Measurements from ENCODE around the gene TAF4. TPM values are rescaled to one million over a fixed set of nuclear protein-coding genes. Genes with fewer than 3 reads are reported as not detected.

Gene TAF4

GRCh38 chr20:61926796-61927192 is 138.9 kb downstream of the TAF4 start:
- H3K36me3 ChIP-seq (ENCODE audit: control insufficient read depth, insufficient read depth, low read length) = no peaks in the 10 kb centered on the region
- H2BK5ac ChIP-seq (ENCODE audit: low read length) = no peak overlapping the region
- no peak overlapping the region for H3K4ac ChIP-seq (ENCODE audit: low read depth, low read length)
- no peaks in the 10 kb centered on the region for H3K4me1 ChIP-seq (ENCODE audit: control insufficient read depth, low read depth, low read length)
- no peak overlapping the region for H2AK5ac ChIP-seq (ENCODE audit: low read length)
- H3K23ac ChIP-seq (ENCODE audit: low read length) = no peak overlapping the region
- H3K4me3 ChIP-seq (ENCODE audit: low read length) = no peak overlapping the region
- no peak overlapping the region for H3K56ac ChIP-seq (ENCODE audit: low read length)
- no peak overlapping the region for H2BK15ac ChIP-seq (replicated peaks; ENCODE audit: low read depth)
- no peak for DNase-seq
- H3K79me2 ChIP-seq (ENCODE audit: control insufficient read depth, insufficient read depth, low read length) = no peaks in the 10 kb centered on the region
- no peak overlapping the region for H3K18ac ChIP-seq (ENCODE audit: low read length)
- no peak overlapping the region for H3K9ac ChIP-seq (ENCODE audit: low read length)
- no peak overlapping the region for H4K8ac ChIP-seq (ENCODE audit: low read depth, low read length)
- H3K79me1 ChIP-seq (ENCODE audit: low read length) = no peaks in the 10 kb centered on the region
- no CpG with 5 or more reads among the region's 23 CpGs for whole genome bisulfite sequencing (ENCODE audit: extremely low coverage, insufficient coverage, low lambda C conversion rate)
- H3K27ac ChIP-seq (ENCODE audit: low read depth, low read length) = no peak overlapping the region
- H3K27me3 ChIP-seq (ENCODE audit: insufficient read depth, low read length, poor library complexity) = no peaks in the 10 kb centered on the region
- H4K5ac ChIP-seq (ENCODE audit: low read length) = no peak overlapping the region
- no peak overlapping the region for H3K4me2 ChIP-seq (ENCODE audit: low read length)
- no peak overlapping the region for H2BK120ac ChIP-seq (ENCODE audit: low read depth, low read length)

DNA sequence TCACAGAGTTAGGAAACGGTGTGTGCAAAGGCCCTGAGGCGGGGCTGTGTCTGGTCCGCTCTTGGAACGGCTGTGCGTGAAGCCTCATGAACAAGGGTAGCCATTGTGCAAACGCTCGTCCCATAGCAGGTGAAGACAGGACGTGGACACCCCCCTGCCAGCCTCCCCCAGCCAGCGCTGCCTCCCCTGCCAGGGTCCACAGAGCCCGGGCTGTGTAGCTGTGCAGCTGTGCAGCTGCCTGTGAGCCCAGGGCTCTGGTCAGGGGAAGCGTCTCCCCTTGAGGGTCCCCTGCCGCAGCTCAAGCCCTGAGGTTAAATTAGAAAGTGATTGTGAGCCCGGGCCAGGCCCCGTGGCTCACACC is 139.4 kb downstream of the TAF4 start:
- DNase-seq = no peak
- no CpG with 5 or more reads among the region's 14 CpGs for WGBS (ENCODE audit: extremely low coverage, insufficient coverage, low lambda C conversion rate)

DNA sequence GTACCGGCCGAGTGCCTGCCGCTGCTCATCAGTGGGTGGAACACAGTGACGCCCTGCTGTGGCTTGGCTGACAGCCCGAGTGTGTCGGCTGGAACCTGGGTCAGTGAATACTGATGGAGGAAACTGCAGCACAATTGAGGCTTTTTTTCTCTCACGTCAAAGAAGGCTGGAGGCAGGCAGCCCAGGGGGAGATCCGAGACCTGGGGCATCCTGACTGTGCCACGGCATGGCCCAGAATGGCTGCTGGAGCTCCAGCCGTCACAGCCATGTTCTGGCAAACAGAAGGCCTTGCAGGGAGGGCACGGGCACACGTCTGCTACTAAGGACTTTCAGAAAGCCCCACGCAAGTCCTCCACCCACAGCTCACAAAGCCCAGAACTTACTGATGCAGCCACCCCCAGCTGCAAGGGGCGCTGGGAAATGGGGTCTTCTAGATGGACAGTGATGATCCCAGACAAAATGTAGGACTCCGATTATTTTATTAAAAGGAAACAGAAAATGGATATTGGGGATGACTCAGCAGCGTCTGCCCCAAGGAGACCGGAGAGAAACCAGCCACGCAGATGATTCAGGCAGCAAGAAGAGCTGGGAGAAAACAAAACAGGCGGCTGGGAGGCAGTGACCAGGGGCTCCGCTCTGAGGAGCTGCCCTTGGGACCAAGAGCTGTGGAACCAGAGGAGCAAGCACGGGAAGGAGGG is 140.0 kb downstream of the TAF4 start:
- no peak overlapping the region for H3K23ac ChIP-seq (ENCODE audit: low read length)
- no peaks in the 10 kb centered on the region for H3K79me1 ChIP-seq (ENCODE audit: low read length)
- no peak overlapping the region for H2BK15ac ChIP-seq (replicated peaks; ENCODE audit: low read depth)
- no peak overlapping the region for H4K5ac ChIP-seq (ENCODE audit: low read length)
- H4K8ac ChIP-seq (ENCODE audit: low read depth, low read length) = no peak overlapping the region
- H2AK5ac ChIP-seq (ENCODE audit: low read length) = no peak overlapping the region
- no peak overlapping the region for H3K56ac ChIP-seq (ENCODE audit: low read length)
- H2BK120ac ChIP-seq (ENCODE audit: low read depth, low read length) = no peak overlapping the region
- WGBS (ENCODE audit: extremely low coverage, insufficient coverage, low lambda C conversion rate) = no CpG with 5 or more reads among the region's 21 CpGs
- no peaks in the 10 kb centered on the region for H3K79me2 ChIP-seq (ENCODE audit: control insufficient read depth, insufficient read depth, low read length)
- H3K4me2 ChIP-seq (ENCODE audit: low read length) = no peak overlapping the region
- no peak overlapping the region for H3K18ac ChIP-seq (ENCODE audit: low read length)
- no peak overlapping the region for H3K9ac ChIP-seq (ENCODE audit: low read length)
- H3K4me3 ChIP-seq (ENCODE audit: low read length) = no peak overlapping the region
- H3K4me1 ChIP-seq (ENCODE audit: control insufficient read depth, low read depth, low read length) = no peaks in the 10 kb centered on the region
- DNase-seq = no peak
- H3K27ac ChIP-seq (ENCODE audit: low read depth, low read length) = no peak overlapping the region
- no peaks in the 10 kb centered on the region for H3K36me3 ChIP-seq (ENCODE audit: control insufficient read depth, insufficient read depth, low read length)
- no peak overlapping the region for H2BK5ac ChIP-seq (ENCODE audit: low read length)
- H3K4ac ChIP-seq (ENCODE audit: low read depth, low read length) = no peak overlapping the region
- no peaks in the 10 kb centered on the region for H3K27me3 ChIP-seq (ENCODE audit: insufficient read depth, low read length, poor library complexity)

More for the DNA sequence above, 139.4 kb downstream of the TAF4 start:
- Histone ChIP-seq H3K27me3 (ENCODE audit: insufficient read depth, low read length, poor library complexity) (no peaks in the 10 kb centered on the region), H3K9ac (ENCODE audit: low read length) (no peak overlapping the region), H3K27ac (ENCODE audit: low read depth, low read length) (no peak overlapping the region), H4K8ac (ENCODE audit: low read depth, low read length) (no peak overlapping the region), H2BK120ac (ENCODE audit: low read depth, low read length) (no peak overlapping the region), H3K4me2 (ENCODE audit: low read length) (no peak overlapping the region), H3K23ac (ENCODE audit: low read length) (no peak overlapping the region), H3K36me3 (ENCODE audit: control insufficient read depth, insufficient read depth, low read length) (no peaks in the 10 kb centered on the region), H4K5ac (ENCODE audit: low read length) (no peak overlapping the region), H3K79me1 (ENCODE audit: low read length) (no peaks in the 10 kb centered on the region), H3K4me1 (ENCODE audit: control insufficient read depth, low read depth, low read length) (no peaks in the 10 kb centered on the region), H2BK15ac (replicated peaks; ENCODE audit: low read depth) (no peak overlapping the region), H3K18ac (ENCODE audit: low read length) (no peak overlapping the region), H3K4me3 (ENCODE audit: low read length) (no peak overlapping the region), H3K79me2 (ENCODE audit: control insufficient read depth, insufficient read depth, low read length) (no peaks in the 10 kb centered on the region), H3K4ac (ENCODE audit: low read depth, low read length) (no peak overlapping the region), H2AK5ac (ENCODE audit: low read length) (no peak overlapping the region), H3K56ac (ENCODE audit: low read length) (no peak overlapping the region), H2BK5ac (ENCODE audit: low read length) (no peak overlapping the region)

- no peak for DNase-seq
- no peak overlapping the region for H2AK5ac ChIP-seq (ENCODE audit: low read length)
- H3K4me1 ChIP-seq (ENCODE audit: control insufficient read depth, low read depth, low read length) = no peaks in the 10 kb centered on the region
- H3K9ac ChIP-seq (ENCODE audit: low read length) = no peak overlapping the region
- no peak overlapping the region for H2BK5ac ChIP-seq (ENCODE audit: low read length)
- no peak overlapping the region for H4K8ac ChIP-seq (ENCODE audit: low read depth, low read length)
- H3K18ac ChIP-seq (ENCODE audit: low read length) = no peak overlapping the region
- H3K79me2 ChIP-seq (ENCODE audit: control insufficient read depth, insufficient read depth, low read length) = no peaks in the 10 kb centered on the region
- no peak overlapping the region for H2BK120ac ChIP-seq (ENCODE audit: low read depth, low read length)
- H3K27me3 ChIP-seq (ENCODE audit: insufficient read depth, low read length, poor library complexity) = no peaks in the 10 kb centered on the region
- no CpG with 5 or more reads among the region's 32 CpGs for WGBS (ENCODE audit: extremely low coverage, insufficient coverage, low lambda C conversion rate)
- H3K79me1 ChIP-seq (ENCODE audit: low read length) = no peaks in the 10 kb centered on the region
- H3K4me2 ChIP-seq (ENCODE audit: low read length) = no peak overlapping the region
- no peak overlapping the region for H3K4me3 ChIP-seq (ENCODE audit: low read length)
- no peak overlapping the region for H3K56ac ChIP-seq (ENCODE audit: low read length)
- H3K27ac ChIP-seq (ENCODE audit: low read depth, low read length) = no peak overlapping the region
- H3K36me3 ChIP-seq (ENCODE audit: control insufficient read depth, insufficient read depth, low read length) = no peaks in the 10 kb centered on the region
- no peak overlapping the region for H3K4ac ChIP-seq (ENCODE audit: low read depth, low read length)
- H3K23ac ChIP-seq (ENCODE audit: low read length) = no peak overlapping the region
- no peak overlapping the region for H2BK15ac ChIP-seq (replicated peaks; ENCODE audit: low read depth)
- no peak overlapping the region for H4K5ac ChIP-seq (ENCODE audit: low read length)
Measured at GRCh38 chr20:61924858-61925554, 140.7 kb downstream of the TAF4 start.

Small RNA genes lying within 50 kb of the gene (small RNA-seq; reads per million reads assigned to genes)
- gene MIR3195 (ENCODE audit: insufficient read depth) = not detected
